PC-3 (cell line): ENCODE measurements around the gene REXO4.

Source experiments
- CTCF ChIP-seq: fragments of 300-600 bp; sonication (generic); conservative IDR thresholded peaks from 2 replicates; pipeline ENCODE4 v1.5.1; 2017; ENCODE audit warnings: antibody characterized with exemption, low read depth, mild to moderate bottlenecking, low read length
- EZH2phosphoT487 ChIP-seq: fragments of 300-600 bp; sonication (generic); IDR thresholded peaks from 2 replicates; pipeline ENCODE4 v1.6.1; 2018; ENCODE audit warnings: mild to moderate bottlenecking, antibody characterized with exemption, low read length, borderline replicate concordance

- TF ChIP-seq CTCF (no peak), EZH2phosphoT487 (no peak)
Measured at GRCh38 chr9:133384736-133385321, 33.0 kb downstream of the REXO4 start.
